ENCODE results near the gene LIN7C.
A peak's percentile ranks its signal among the peaks of the same experiment; 100 is the strongest.

LIN7C gene

GRCh38 chr11:27497284-27497866 is 9.2 kb downstream of the LIN7C start:
- Mint-ChIP-seq H3K36me3 (ENCODE audit: low read depth) (peaks cover 58% of the 10 kb centered on the region), H3K4me3 (no peak overlapping the region)
- intact Hi-C loops (cut with micrococcal nuclease), result no loop called here

GRCh38 chr11:27496461-27496860 is 10.1 kb downstream of the LIN7C start:
- intact Hi-C loops (cut with micrococcal nuclease), result no loop called here
- no peak overlapping the region for H3K4me3 Mint-ChIP-seq
- no peaks in the 10 kb centered on the region for H3K4me1 Mint-ChIP-seq (ENCODE audit: low read depth)
- peaks cover 60% of the 10 kb centered on the region for H3K36me3 Mint-ChIP-seq (ENCODE audit: low read depth)
- H3K27ac Mint-ChIP-seq, result no peak overlapping the region
- H3K9me3 Mint-ChIP-seq, result no peaks in the 10 kb centered on the region
- no peaks in the 10 kb centered on the region for H3K27me3 Mint-ChIP-seq

More at GRCh38 chr11:27497284-27497866, 9.2 kb downstream of the LIN7C start:
- no peaks in the 10 kb centered on the region for H3K27me3 Mint-ChIP-seq
- H3K4me1 Mint-ChIP-seq (ENCODE audit: low read depth), result no peaks in the 10 kb centered on the region
- H3K9me3 Mint-ChIP-seq, result no peaks in the 10 kb centered on the region
- no peak overlapping the region for H3K27ac Mint-ChIP-seq

GRCh38 chr11:27495710-27496300 is 10.8 kb downstream of the LIN7C start:
- Mint-ChIP-seq H3K36me3 (ENCODE audit: low read depth) (peaks cover 65% of the 10 kb centered on the region), H3K9me3 (no peaks in the 10 kb centered on the region), H3K4me1 (ENCODE audit: low read depth) (no peaks in the 10 kb centered on the region), H3K27ac (no peak overlapping the region), H3K27me3 (no peaks in the 10 kb centered on the region), H3K4me3 (no peak overlapping the region)
- intact Hi-C loops (cut with micrococcal nuclease), result no loop called here

- H3K9me3 Mint-ChIP-seq, result no peaks in the 10 kb centered on the region
- intact Hi-C loops (cut with micrococcal nuclease), result loop anchor here (5.0 kb wide), 2 partner anchors 737 to 1192 kb away; no protein-coding TSS in a partner anchor
These were observed 17.5 kb downstream of the LIN7C start for GRCh38 chr11:27489092-27489491.

DNA sequence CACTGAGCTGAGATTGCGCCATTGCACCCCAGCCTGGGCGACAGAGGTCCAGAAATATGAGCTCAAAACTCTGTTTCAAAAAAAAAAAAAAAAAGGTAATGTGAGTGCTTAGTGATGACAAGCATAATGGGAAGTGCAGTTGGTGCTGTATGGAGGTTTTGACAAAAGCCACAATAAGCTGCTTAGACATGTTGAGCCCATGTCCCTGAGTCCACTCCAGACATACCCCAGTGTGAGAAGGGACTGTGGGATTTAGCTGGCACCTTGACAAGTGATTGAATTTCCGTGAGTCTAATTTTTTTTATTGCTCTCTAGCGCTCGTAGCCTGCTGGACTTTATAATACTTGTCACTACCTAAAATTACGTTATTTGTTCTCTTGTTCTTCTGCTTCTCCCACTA is 18.9 kb downstream of the LIN7C start:
- intact Hi-C loops (cut with micrococcal nuclease), result loop anchor here (5.0 kb wide), 2 partner anchors 735 to 1190 kb away; no protein-coding TSS in a partner anchor
- Mint-ChIP-seq H3K9me3 (no peaks in the 10 kb centered on the region), H3K27ac (no peak overlapping the region), H3K36me3 (ENCODE audit: low read depth) (peaks cover 28% of the 10 kb centered on the region), H3K27me3 (no peaks in the 10 kb centered on the region), H3K4me1 (ENCODE audit: low read depth) (no peaks in the 10 kb centered on the region), H3K4me3 (no peak overlapping the region)

More at GRCh38 chr11:27489092-27489491, 17.5 kb downstream of the LIN7C start:
- Mint-ChIP-seq H3K4me3 (no peak overlapping the region), H3K36me3 (ENCODE audit: low read depth) (peaks cover 42% of the 10 kb centered on the region), H3K4me1 (ENCODE audit: low read depth) (no peaks in the 10 kb centered on the region), H3K27me3 (no peaks in the 10 kb centered on the region), H3K27ac (no peak overlapping the region)

- Mint-ChIP-seq H3K4me1 (ENCODE audit: low read depth) (no peaks in the 10 kb centered on the region), H3K4me3 (no peak overlapping the region), H3K27ac (no peak overlapping the region), H3K9me3 (no peaks in the 10 kb centered on the region), H3K36me3 (ENCODE audit: low read depth) (peaks cover 17% of the 10 kb centered on the region), H3K27me3 (no peaks in the 10 kb centered on the region)
- intact Hi-C loops (cut with micrococcal nuclease), result loop anchor here (1.0 to 5.0 kb wide), 3 partner anchors 302 to 1189 kb away; no protein-coding TSS in a partner anchor
These were observed 20.4 kb downstream of the LIN7C start for GRCh38 chr11:27485930-27486773.

GRCh38 chr11:27482793-27483192 is 23.8 kb downstream of the LIN7C start:
- no peak overlapping the region for H3K27ac Mint-ChIP-seq
- no peak overlapping the region for H3K4me3 Mint-ChIP-seq
- H3K36me3 Mint-ChIP-seq (ENCODE audit: low read depth), result no peaks in the 10 kb centered on the region
- intact Hi-C loops (cut with micrococcal nuclease), result no loop called here
- no peaks in the 10 kb centered on the region for H3K4me1 Mint-ChIP-seq (ENCODE audit: low read depth)
- H3K9me3 Mint-ChIP-seq, result no peaks in the 10 kb centered on the region
- no peaks in the 10 kb centered on the region for H3K27me3 Mint-ChIP-seq

- Mint-ChIP-seq H3K4me3 (no peak overlapping the region), H3K36me3 (ENCODE audit: low read depth) (no peaks in the 10 kb centered on the region), H3K27me3 (no peaks in the 10 kb centered on the region), H3K4me1 (ENCODE audit: low read depth) (no peaks in the 10 kb centered on the region), H3K27ac (no peak overlapping the region), H3K9me3 (no peaks in the 10 kb centered on the region)
- intact Hi-C loops (cut with micrococcal nuclease), result no loop called here
These were observed 24.6 kb downstream of the LIN7C start for GRCh38 chr11:27481992-27482391.

- H3K4me1 Mint-ChIP-seq (ENCODE audit: low read depth), result peaks cover 5% of the 10 kb centered on the region
- no peak overlapping the region for H3K27ac Mint-ChIP-seq
- peaks cover under 1% of the 10 kb centered on the region for H3K36me3 Mint-ChIP-seq (ENCODE audit: low read depth)
- no peaks in the 10 kb centered on the region for H3K9me3 Mint-ChIP-seq
- peaks cover 9% of the 10 kb centered on the region for H3K27me3 Mint-ChIP-seq
- intact Hi-C loops (cut with micrococcal nuclease), result no loop called here
- no peak overlapping the region for H3K4me3 Mint-ChIP-seq
These were observed 28.7 kb downstream of the LIN7C start for GRCh38 chr11:27477831-27478230.

DNA sequence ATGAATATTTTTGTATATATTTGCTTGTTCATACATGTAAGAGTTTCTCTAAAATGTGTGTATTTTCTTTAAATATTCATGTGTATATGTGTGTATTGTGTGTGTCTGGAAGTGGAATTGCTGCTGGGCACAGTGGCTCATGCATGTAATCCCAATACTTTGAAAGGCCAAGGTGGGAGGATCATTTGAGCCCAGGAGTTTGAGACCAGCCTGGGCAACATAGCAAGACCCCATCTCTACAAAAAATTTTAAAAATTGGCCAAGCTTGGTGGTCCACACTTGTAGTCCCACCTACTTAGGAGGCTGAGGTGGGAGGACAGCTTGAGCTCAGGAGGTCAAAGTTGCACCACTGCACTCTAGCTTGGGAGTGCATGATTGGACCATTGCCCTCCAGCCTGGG is 29.3 kb downstream of the LIN7C start:
- intact Hi-C loops (cut with micrococcal nuclease), result no loop called here
- no peak overlapping the region for H3K27ac Mint-ChIP-seq
- peaks cover 7% of the 10 kb centered on the region for H3K36me3 Mint-ChIP-seq (ENCODE audit: low read depth)
- H3K9me3 Mint-ChIP-seq, result no peaks in the 10 kb centered on the region
- H3K4me1 Mint-ChIP-seq (ENCODE audit: low read depth), result peaks cover 10% of the 10 kb centered on the region
- H3K27me3 Mint-ChIP-seq, result peaks cover 14% of the 10 kb centered on the region
- no peak overlapping the region for H3K4me3 Mint-ChIP-seq

DNA sequence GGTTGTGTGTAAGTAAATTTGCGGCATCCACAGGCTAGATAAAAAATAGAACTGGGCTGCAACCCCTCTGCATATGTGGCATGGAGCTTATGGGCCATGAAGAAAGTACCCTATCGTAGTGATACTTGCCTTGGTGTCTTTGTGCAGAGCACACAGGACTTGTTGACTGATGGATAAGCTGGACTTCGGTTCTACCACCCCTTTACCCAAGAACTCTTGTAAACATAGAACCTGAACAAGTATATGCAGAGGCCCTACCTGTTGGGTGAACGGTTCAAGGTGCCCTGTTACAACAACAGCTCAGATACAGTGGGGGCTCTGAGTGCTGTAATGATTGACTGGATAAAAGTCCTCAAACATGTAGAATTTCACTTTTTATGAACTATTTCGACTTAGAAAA is 30.9 kb downstream of the LIN7C start:
- H3K4me1 Mint-ChIP-seq (ENCODE audit: low read depth), result peaks cover 20% of the 10 kb centered on the region
- no peak overlapping the region for H3K4me3 Mint-ChIP-seq
- H3K9me3 Mint-ChIP-seq, result no peaks in the 10 kb centered on the region
- intact Hi-C loops (cut with micrococcal nuclease), result no loop called here
- H3K36me3 Mint-ChIP-seq (ENCODE audit: low read depth), result peaks cover 7% of the 10 kb centered on the region
- H3K27ac Mint-ChIP-seq, result no peak overlapping the region
- peaks cover 24% of the 10 kb centered on the region for H3K27me3 Mint-ChIP-seq

GRCh38 chr11:27473017-27473406 is 33.6 kb downstream of the LIN7C start:
- Mint-ChIP-seq H3K27ac (peak overlapping the region; percentile 82), H3K27me3 (peaks cover 26% of the 10 kb centered on the region), H3K4me1 (ENCODE audit: low read depth) (peaks cover 24% of the 10 kb centered on the region), H3K4me3 (peak overlapping the region; percentile 87), H3K36me3 (ENCODE audit: low read depth) (peaks cover 7% of the 10 kb centered on the region), H3K9me3 (no peaks in the 10 kb centered on the region)
- intact Hi-C loops (cut with micrococcal nuclease), result loop anchor here (2.0 kb wide), 1 partner anchor 34 kb away; the partner anchor contains the start of gene LIN7C

- H3K27ac Mint-ChIP-seq, result peak within 1 kb of the TSS; percentile 82
- peaks cover 7% of the 10 kb centered on the region for H3K36me3 Mint-ChIP-seq (ENCODE audit: low read depth)
- H3K4me3 Mint-ChIP-seq, result peak within 1 kb of the TSS; percentile 87
- intact Hi-C loops (cut with micrococcal nuclease), result loop anchor here (2.0 kb wide), 1 partner anchor 34 kb away; the partner anchor contains the start of gene LIN7C
- H3K4me1 Mint-ChIP-seq (ENCODE audit: low read depth), result peaks cover 24% of the 10 kb centered on the region
- peaks cover 26% of the 10 kb centered on the region for H3K27me3 Mint-ChIP-seq
- H3K9me3 Mint-ChIP-seq, result no peaks in the 10 kb centered on the region
These were observed 34.1 kb downstream of the LIN7C start, which contains the start of gene LGR4 for GRCh38 chr11:27472398-27473016. LGR4 (minus strand) TSS chr11:27472790; CDS start chr11:27472302, 488 bp downstream.

All from dendritic cell treated with granulocyte-macrophage colony-stimulating factor and Interleukin-4, amounts not matched to agents 40 ng/mL and 50 ng/mL, for 4 days (primary cell).